HCT116 (cell line): ENCODE results near the gene PRAMEF12.

ENCODE experiments used
- CEBPB ChIP-seq: IDR thresholded peaks from 2 replicates; pipeline ENCODE4 v1.6.1; 2012; ENCODE audit warnings: low read depth
- CTCF ChIP-seq, 3 experiments: fragments of 200-600 bp in 1 of 3; sonication (generic) in 1 of 3; IDR thresholded peaks in 2 of 3; conservative IDR thresholded peaks in 1 of 3; 2 replicates each; pipeline ENCODE4 v1.5.1; 2012 to 2017; ENCODE audit warnings: low read depth in 2 of 3, low read length in 2 of 3, antibody characterized with exemption in 1 of 3, borderline replicate concordance in 1 of 3, control low read depth in 1 of 3, mild to moderate bottlenecking in 1 of 3, mixed read lengths in 1 of 3, mixed run types in 1 of 3, moderate library complexity in 1 of 3; ENCODE audit not compliant: insufficient read depth in 1 of 3
- EZH2 ChIP-seq: fragments of 200-600 bp; sonication (generic); IDR thresholded peaks from 2 replicates; pipeline ENCODE4 v1.6.1; 2017; ENCODE audit warnings: antibody characterized with exemption, mixed run types
- EZH2phosphoT487 ChIP-seq: fragments of 200-600 bp; IDR thresholded peaks from 2 replicates; pipeline ENCODE4 v1.6.1; 2018; ENCODE audit warnings: antibody characterized with exemption, borderline replicate concordance
- FOSL1 ChIP-seq: IDR thresholded peaks from 2 replicates; pipeline ENCODE4 v1.6.1; 2012; ENCODE audit warnings: low read depth
- POLR2A ChIP-seq: IDR thresholded peaks from 2 replicates; pipeline ENCODE4 v1.7.0; 2011; ENCODE audit warnings: borderline replicate concordance; ENCODE audit not compliant: insufficient read depth, insufficient read length; ENCODE audit errors: extremely low read depth
- RAD21 ChIP-seq: IDR thresholded peaks from 2 replicates; pipeline ENCODE4 v1.6.1; 2012; ENCODE audit warnings: low read depth, mild to moderate bottlenecking
- ZNF274 ChIP-seq: fragments of 200-500 bp; sonication (Bioruptor generic); IDR thresholded peaks from 2 replicates; pipeline ENCODE4 v1.6.1; 2014; ENCODE audit warnings: mild to moderate bottlenecking, low read depth, low read length, inconsistent platforms

- TF ChIP-seq CTCF (IDR thresholded peaks at IDR 0.05 in 2 of 3, conservative IDR thresholded peaks at IDR 0.05 in 1 of 3; ENCODE audit: borderline replicate concordance in 1 of 3, insufficient read depth in 1 of 3, low read depth in 2 of 3, low read length in 2 of 3), result no peak
- no peak for TF ChIP-seq FOSL1
- no peak for TF ChIP-seq EZH2
- TF ChIP-seq CEBPB, result no peak
- no peak for TF ChIP-seq POLR2A
- no peak for TF ChIP-seq RAD21
- TF ChIP-seq EZH2phosphoT487, result no peak
- TF ChIP-seq ZNF274, result no peak
These were observed 17.3 kb upstream of the PRAMEF12 start for GRCh38 chr1:12756273-12756672.
